ENCODE results near the gene HS6ST1.

The HS6ST1 gene

GRCh38 chr2:128362889-128363228 lies 44.2 kb upstream of the HS6ST1 start:
- DNase-seq (ENCODE audit: low spot score), result no peak
- TF ChIP-seq CTCF (IDR thresholded peaks at IDR 0.05; ENCODE audit: extremely low read depth, missing control alignments), result no peak

GRCh38 chr2:128362176-128362888 lies 43.7 kb upstream of the HS6ST1 start:
- DNase-seq (ENCODE audit: low spot score), result no peak
- no peak for TF ChIP-seq CTCF (IDR thresholded peaks at IDR 0.05; ENCODE audit: extremely low read depth, missing control alignments)

GRCh38 chr2:128361376-128362131 lies 42.9 kb upstream of the HS6ST1 start:
- TF ChIP-seq CTCF (IDR thresholded peaks at IDR 0.05; ENCODE audit: extremely low read depth, missing control alignments), result no peak
- DNase-seq (ENCODE audit: low spot score), result no peak

- no peak for DNase-seq (ENCODE audit: low spot score)
- no peak for TF ChIP-seq CTCF (IDR thresholded peaks at IDR 0.05; ENCODE audit: extremely low read depth, missing control alignments)
These were observed 42.0 kb upstream of the HS6ST1 start for GRCh38 chr2:128360711-128361110.

- no peak for DNase-seq (ENCODE audit: low spot score)
- no peak for TF ChIP-seq CTCF (IDR thresholded peaks at IDR 0.05; ENCODE audit: extremely low read depth, missing control alignments)
These were observed 41.2 kb upstream of the HS6ST1 start for GRCh38 chr2:128359841-128360240.

GRCh38 chr2:128358941-128359731 lies 40.5 kb upstream of the HS6ST1 start:
- DNase-seq (ENCODE audit: low spot score), result no peak
- TF ChIP-seq CTCF (IDR thresholded peaks at IDR 0.05; ENCODE audit: extremely low read depth, missing control alignments), result no peak
